ENCODE measurements around the gene PDGFD. TPM values are rescaled to one million over a fixed set of nuclear protein-coding genes. Genes with fewer than 3 reads are reported as not detected.

The PDGFD gene
- total and polyA plus RNA-seq, 2 donors (not counting 1 experiment from before 2014, with no cell fraction given), result 0.07 to 0.71 TPM

GRCh38 chr11:104146943-104147342, 17.0 kb downstream of the PDGFD start:
- ATAC-seq (ENCODE audit: low read depth), result no peak
- intact Hi-C loops (cut with micrococcal nuclease), result no loop called here

GRCh38 chr11:104146421-104146820, 17.5 kb downstream of the PDGFD start:
- Histone ChIP-seq H3K4me3 (ENCODE audit: control extremely low read depth in 1 of 5, extremely low read depth in 1 of 5, insufficient read depth in 1 of 5, low read depth in 2 of 5, low read length in 4 of 5) (no peak overlapping the region), H3K79me2 (ENCODE audit: control insufficient read depth, insufficient read depth, low read length) (no peaks in the 10 kb centered on the region), H3K36me3 (replicated peaks in 1 of 2; ENCODE audit: control extremely low read depth in 1 of 2, control insufficient read depth in 1 of 2, extremely low read depth in 1 of 2, insufficient read depth in 2 of 2, low read length in 1 of 2) (no peaks in the 10 kb centered on the region), H3K27me3 (replicated peaks in 1 of 4; ENCODE audit: control extremely low read depth in 1 of 4, control insufficient read depth in 3 of 4, insufficient read depth in 4 of 4, low read length in 3 of 4) (no peaks in the 10 kb centered on the region), H3K9me3 (ENCODE audit: control extremely low read depth in 1 of 3, control insufficient read depth in 2 of 3, insufficient read depth in 1 of 3, low read length in 2 of 3) (no peaks in the 10 kb centered on the region), H3K9ac (ENCODE audit: low read length) (no peak overlapping the region), H3K27ac (ENCODE audit: low read length in 2 of 2) (no peak overlapping the region), H2AFZ (ENCODE audit: insufficient read depth, low read depth, low read length, poor library complexity, severe bottlenecking) (no peak overlapping the region), H3K4me1 (ENCODE audit: control insufficient read depth in 2 of 2, insufficient read depth in 2 of 2, low read length in 2 of 2) (no peaks in the 10 kb centered on the region), H4K20me1 (ENCODE audit: control insufficient read depth, insufficient read depth, low read length, poor library complexity, severe bottlenecking) (no peaks in the 10 kb centered on the region), H3K4me2 (replicated peaks; ENCODE audit: low read depth, low read length, poor library complexity, severe bottlenecking) (no peak overlapping the region)
- intact Hi-C loops (cut with micrococcal nuclease), result no loop called here
- Mint-ChIP-seq H3K9me3 (ENCODE audit: insufficient read depth) (no peaks in the 10 kb centered on the region), H3K4me1 (no peaks in the 10 kb centered on the region), H3K27ac (no peak overlapping the region), H3K27me3 (no peaks in the 10 kb centered on the region), H3K4me3 (no peak overlapping the region)
- ATAC-seq (ENCODE audit: low read depth) (no peak), DNase-seq (no peak)
- no CpG with 5 or more reads among the region's 3 CpGs for WGBS (ENCODE audit: insufficient coverage)
- TF ChIP-seq EZH2 (IDR thresholded peaks at IDR 0.05; ENCODE audit: borderline replicate concordance, insufficient read depth, low read depth, low read length, poor library complexity, severe bottlenecking) (no peak), CTCF (IDR thresholded peaks at IDR 0.05) (no peak)
- POLR2A ChIA-PET, result no interaction called here
- CTCF ChIA-PET, result no interaction called here

More at GRCh38 chr11:104146943-104147342, 17.0 kb downstream of the PDGFD start:
- Mint-ChIP-seq H3K4me3 (no peak overlapping the region), H3K4me1 (no peaks in the 10 kb centered on the region), H3K27ac (no peak overlapping the region), H3K27me3 (no peaks in the 10 kb centered on the region), H3K9me3 (ENCODE audit: insufficient read depth) (no peaks in the 10 kb centered on the region)
- H3K36me3 ChIP-seq (replicated peaks in 1 of 2; ENCODE audit: control extremely low read depth in 1 of 2, control insufficient read depth in 1 of 2, extremely low read depth in 1 of 2, insufficient read depth in 2 of 2, low read length in 1 of 2), result no peaks in the 10 kb centered on the region
- ChIA-PET CTCF (no interaction called here), POLR2A (no interaction called here)
- no peaks in the 10 kb centered on the region for H4K20me1 ChIP-seq (ENCODE audit: control insufficient read depth, insufficient read depth, low read length, poor library complexity, severe bottlenecking)
- H3K9me3 ChIP-seq (ENCODE audit: control extremely low read depth in 1 of 3, control insufficient read depth in 2 of 3, insufficient read depth in 1 of 3, low read length in 2 of 3), result no peaks in the 10 kb centered on the region
- no peak overlapping the region for H3K4me3 ChIP-seq (ENCODE audit: control extremely low read depth in 1 of 5, extremely low read depth in 1 of 5, insufficient read depth in 1 of 5, low read depth in 2 of 5, low read length in 4 of 5)
- TF ChIP-seq EZH2 (IDR thresholded peaks at IDR 0.05; ENCODE audit: borderline replicate concordance, insufficient read depth, low read depth, low read length, poor library complexity, severe bottlenecking), result no peak
- TF ChIP-seq CTCF (IDR thresholded peaks at IDR 0.05), result no peak
- H3K27me3 ChIP-seq (replicated peaks in 1 of 4; ENCODE audit: control extremely low read depth in 1 of 4, control insufficient read depth in 3 of 4, insufficient read depth in 4 of 4, low read length in 3 of 4), result no peaks in the 10 kb centered on the region
- no peak overlapping the region for H3K27ac ChIP-seq (ENCODE audit: low read length in 2 of 2)
- no peaks in the 10 kb centered on the region for H3K79me2 ChIP-seq (ENCODE audit: control insufficient read depth, insufficient read depth, low read length)
- H3K4me2 ChIP-seq (replicated peaks; ENCODE audit: low read depth, low read length, poor library complexity, severe bottlenecking), result no peak overlapping the region
- no peak for DNase-seq
- WGBS (ENCODE audit: insufficient coverage), result no CpG with 5 or more reads among the region's 3 CpGs
- no peaks in the 10 kb centered on the region for H3K4me1 ChIP-seq (ENCODE audit: control insufficient read depth in 2 of 2, insufficient read depth in 2 of 2, low read length in 2 of 2)
- H2AFZ ChIP-seq (ENCODE audit: insufficient read depth, low read depth, low read length, poor library complexity, severe bottlenecking), result no peak overlapping the region
- H3K9ac ChIP-seq (ENCODE audit: low read length), result no peak overlapping the region

Measured in B cell (primary cell).